MM.1S (cell line): ENCODE measurements around the gene COL18A1.

ENCODE experiments used
- EZH2 ChIP-seq: fragments of 300-600 bp; sonication (generic); optimal IDR thresholded peaks from 2 replicates; pipeline ENCODE3; 2017; ENCODE audit warnings: low read depth, mild to moderate bottlenecking, antibody characterized with exemption, low read length, mixed read lengths
- TF ChIP-seq, protein P1 (sequence below): fragments of 300-600 bp; sonication (generic); IDR thresholded peaks from 2 replicates; pipeline ENCODE4 v1.5.1; 2016; ENCODE audit warnings: antibody characterized with exemption, low read length, mixed read lengths

DNA sequence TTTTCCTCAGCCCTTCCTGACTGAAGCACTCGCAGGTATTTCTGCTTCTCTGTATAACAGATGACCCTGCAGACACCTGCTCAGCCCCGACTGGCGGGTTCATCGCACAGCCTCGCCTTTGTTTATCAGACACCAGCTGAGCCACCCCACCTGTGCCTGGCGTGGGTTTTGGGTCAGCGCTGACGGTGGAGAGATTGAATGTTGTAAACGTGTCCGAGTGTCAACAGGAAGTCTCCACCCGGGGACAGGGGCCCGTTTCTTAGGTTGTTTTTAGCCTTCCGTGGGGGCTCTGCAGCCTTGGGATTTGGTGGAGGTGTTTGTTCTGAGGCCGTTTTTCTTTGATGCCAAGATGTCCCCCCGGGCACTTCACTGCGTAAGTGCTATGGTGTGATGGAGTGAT is 60.1 kb downstream of the COL18A1 start:
- no peak for TF ChIP-seq EZH2
- TF ChIP-seq, protein P1, sequence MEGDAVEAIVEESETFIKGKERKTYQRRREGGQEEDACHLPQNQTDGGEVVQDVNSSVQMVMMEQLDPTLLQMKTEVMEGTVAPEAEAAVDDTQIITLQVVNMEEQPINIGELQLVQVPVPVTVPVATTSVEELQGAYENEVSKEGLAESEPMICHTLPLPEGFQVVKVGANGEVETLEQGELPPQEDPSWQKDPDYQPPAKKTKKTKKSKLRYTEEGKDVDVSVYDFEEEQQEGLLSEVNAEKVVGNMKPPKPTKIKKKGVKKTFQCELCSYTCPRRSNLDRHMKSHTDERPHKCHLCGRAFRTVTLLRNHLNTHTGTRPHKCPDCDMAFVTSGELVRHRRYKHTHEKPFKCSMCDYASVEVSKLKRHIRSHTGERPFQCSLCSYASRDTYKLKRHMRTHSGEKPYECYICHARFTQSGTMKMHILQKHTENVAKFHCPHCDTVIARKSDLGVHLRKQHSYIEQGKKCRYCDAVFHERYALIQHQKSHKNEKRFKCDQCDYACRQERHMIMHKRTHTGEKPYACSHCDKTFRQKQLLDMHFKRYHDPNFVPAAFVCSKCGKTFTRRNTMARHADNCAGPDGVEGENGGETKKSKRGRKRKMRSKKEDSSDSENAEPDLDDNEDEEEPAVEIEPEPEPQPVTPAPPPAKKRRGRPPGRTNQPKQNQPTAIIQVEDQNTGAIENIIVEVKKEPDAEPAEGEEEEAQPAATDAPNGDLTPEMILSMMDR: no peak
